CD14-positive monocyte (primary cell): Measurements from ENCODE around the gene ATP6V0E2. TPM values are rescaled to one million over a fixed set of nuclear protein-coding genes. Genes with fewer than 3 reads are reported as not detected.
"Not testable (repeated sequence)": the region's sequence is repeated elsewhere in the genome, so short reads cannot be mapped to it uniquely, and the experiment has no call there.

Source experiments
- DNase-seq, 3 donors: peaks; one replicate each; pipeline ENCODE4 v3.0.0-alpha.2; 2011 to 2022
- H2AFZ ChIP-seq: 2 replicates; pipeline ENCODE4 v1.6.0; 2012; ENCODE audit warnings: mild to moderate bottlenecking, low read depth, low read length, inconsistent platforms; ENCODE audit not compliant: insufficient read depth, poor library complexity, severe bottlenecking
- H3K27ac ChIP-seq, 2 donors: 1 replicate in 1 of 2; 2 replicates in 1 of 2; pipeline ENCODE4 v1.5.1; 2012 to 2013; ENCODE audit warnings: low read length in 2 of 2, control low read depth in 1 of 2, inconsistent platforms in 1 of 2, low read depth in 1 of 2, mild to moderate bottlenecking in 1 of 2
- H3K27me3 ChIP-seq, 2 donors: one replicate each; pipeline versions ENCODE4 v1.6.0 to v1.6.1; 2011 to 2013; ENCODE audit warnings: low read length in 2 of 2; ENCODE audit not compliant: control insufficient read depth in 2 of 2, insufficient read depth in 2 of 2
- H3K36me3 ChIP-seq, 2 donors: replicated peaks in 1 of 2; 1 replicate in 1 of 2; 2 replicates in 1 of 2; pipeline versions ENCODE4 v1.5.1 to v1.6.1; 2012 to 2013; ENCODE audit warnings: low read length in 2 of 2, control low read depth in 1 of 2, inconsistent platforms in 1 of 2, mild to moderate bottlenecking in 1 of 2; ENCODE audit not compliant: insufficient read depth in 2 of 2, control insufficient read depth in 1 of 2
- H3K4me1 ChIP-seq, 2 donors: 1 replicate in 1 of 2; 2 replicates in 1 of 2; pipeline versions ENCODE4 v1.5.1 to v1.6.1; 2012 to 2013; ENCODE audit warnings: low read length in 2 of 2, control low read depth in 1 of 2, inconsistent platforms in 1 of 2, mild to moderate bottlenecking in 1 of 2, moderate library complexity in 1 of 2; ENCODE audit not compliant: insufficient read depth in 2 of 2, control insufficient read depth in 1 of 2
- H3K4me2 ChIP-seq: replicated peaks from 2 replicates; pipeline ENCODE3; 2012; ENCODE audit warnings: low read length, moderate library complexity, mild to moderate bottlenecking; ENCODE audit not compliant: poor library complexity, severe bottlenecking; ENCODE audit errors: extremely low read depth
- H3K4me3 ChIP-seq, 3 experiments: fragments of 200-600 bp in 1 of 3; sonication (generic) in 1 of 3; replicated peaks in 1 of 3; 1 replicate in 2 of 3; 2 replicates in 1 of 3; pipeline ENCODE4 v1.5.1; 2011 to 2013; ENCODE audit warnings: low read length in 3 of 3, mild to moderate bottlenecking in 3 of 3, control low read depth in 2 of 3, low read depth in 2 of 3, inconsistent platforms in 1 of 3, moderate library complexity in 1 of 3
- H3K79me2 ChIP-seq: 2 replicates; pipeline ENCODE4 v1.6.0; 2012; ENCODE audit warnings: mild to moderate bottlenecking, control low read depth, inconsistent platforms, low read length, moderate library complexity; ENCODE audit not compliant: insufficient read depth
- H3K9ac ChIP-seq: 2 replicates; pipeline ENCODE4 v1.6.0; 2017; ENCODE audit warnings: low read length, mild to moderate bottlenecking; ENCODE audit not compliant: insufficient read depth, poor library complexity, severe bottlenecking
- H3K9me3 ChIP-seq, 2 donors: replicated peaks in 1 of 2; 1 replicate in 1 of 2; 2 replicates in 1 of 2; pipeline versions ENCODE4 v1.5.1 to v1.6.1; 2012 to 2013; ENCODE audit warnings: low read length in 2 of 2, control low read depth in 1 of 2; ENCODE audit not compliant: control insufficient read depth in 1 of 2, insufficient read depth in 1 of 2
- H4K20me1 ChIP-seq: 2 replicates; pipeline ENCODE4 v1.6.0; 2012; ENCODE audit warnings: mild to moderate bottlenecking, low read length, control low read depth, moderate library complexity; ENCODE audit not compliant: insufficient read depth
- H3K27ac Mint-ChIP-seq, 7 donors: one replicate each; pipeline ENCODE4 v1.8.0; 2020; ENCODE audit warnings: mild to moderate bottlenecking in 7 of 7, mixed read lengths in 7 of 7, moderate library complexity in 6 of 7, inconsistent platforms in 2 of 7
- H3K27me3 Mint-ChIP-seq, 3 donors: one replicate each; pipeline ENCODE4 v1.8.0; 2021 to 2022; ENCODE audit warnings: low read depth in 3 of 3, mild to moderate bottlenecking in 3 of 3, mixed read lengths in 3 of 3, moderate library complexity in 3 of 3, inconsistent platforms in 1 of 3
- H3K36me3 Mint-ChIP-seq, 2 donors: one replicate each; pipeline ENCODE4 v1.8.0; 2020; ENCODE audit warnings: mixed read lengths in 2 of 2, inconsistent platforms in 1 of 2, mild to moderate bottlenecking in 1 of 2
- H3K4me1 Mint-ChIP-seq: one replicate; pipeline ENCODE4 v1.8.0; 2020; ENCODE audit warnings: mild to moderate bottlenecking, mixed read lengths
- H3K4me3 Mint-ChIP-seq, 2 donors: one replicate each; pipeline ENCODE4 v1.8.0; 2020; ENCODE audit warnings: mild to moderate bottlenecking in 2 of 2, mixed read lengths in 2 of 2, moderate library complexity in 1 of 2
- H3K9me3 Mint-ChIP-seq, 7 donors: one replicate each; pipeline ENCODE4 v1.8.0; 2020 to 2022; ENCODE audit warnings: mixed read lengths in 7 of 7, mild to moderate bottlenecking in 6 of 7, moderate library complexity in 6 of 7, inconsistent platforms in 2 of 7
- WGBS: methylation state at CpG from one replicate; pipeline ENCODE4 v1.1.5; 2013; ENCODE audit warnings: missing lambda C conversion rate; ENCODE audit not compliant: insufficient coverage; 5-methylcytosine and 5-hydroxymethylcytosine counted together
- intact Hi-C, 2 donors: fragments of 100-400 bp; cut with micrococcal nuclease; formaldehyde crosslinking; loops; one replicate each; pipeline versions ENCODE4 v1.15.0 to v1.15.1; 2023
- polyA plus RNA-seq, 3 donors: library from polyadenylated mRNA; depleted of rRNA in 1 of 3; unstranded in 2 of 3; stranded (reverse) in 1 of 3; fragments of 300-500 nt in 2 of 3; fragments of >200 nt in 1 of 3; fragmentation: Illumina TruSeq in 2 of 3; gene quantifications; 1 replicate in 2 of 3; 2 replicates in 1 of 3; pipeline ENCODE4 v1.2.3, GENCODE V29; 2012 to 2021
- TF ChIP-seq, protein P1 (sequence below): fragments of 200-600 bp; IDR thresholded peaks from one replicate; pipeline ENCODE4 v1.8.0; 2022; ENCODE audit warnings: antibody characterized with exemption, mild to moderate bottlenecking

ATP6V0E2 gene
- polyA plus RNA-seq, 3 donors, result 4.4 to 13.3 (median 8.2) TPM

DNA sequence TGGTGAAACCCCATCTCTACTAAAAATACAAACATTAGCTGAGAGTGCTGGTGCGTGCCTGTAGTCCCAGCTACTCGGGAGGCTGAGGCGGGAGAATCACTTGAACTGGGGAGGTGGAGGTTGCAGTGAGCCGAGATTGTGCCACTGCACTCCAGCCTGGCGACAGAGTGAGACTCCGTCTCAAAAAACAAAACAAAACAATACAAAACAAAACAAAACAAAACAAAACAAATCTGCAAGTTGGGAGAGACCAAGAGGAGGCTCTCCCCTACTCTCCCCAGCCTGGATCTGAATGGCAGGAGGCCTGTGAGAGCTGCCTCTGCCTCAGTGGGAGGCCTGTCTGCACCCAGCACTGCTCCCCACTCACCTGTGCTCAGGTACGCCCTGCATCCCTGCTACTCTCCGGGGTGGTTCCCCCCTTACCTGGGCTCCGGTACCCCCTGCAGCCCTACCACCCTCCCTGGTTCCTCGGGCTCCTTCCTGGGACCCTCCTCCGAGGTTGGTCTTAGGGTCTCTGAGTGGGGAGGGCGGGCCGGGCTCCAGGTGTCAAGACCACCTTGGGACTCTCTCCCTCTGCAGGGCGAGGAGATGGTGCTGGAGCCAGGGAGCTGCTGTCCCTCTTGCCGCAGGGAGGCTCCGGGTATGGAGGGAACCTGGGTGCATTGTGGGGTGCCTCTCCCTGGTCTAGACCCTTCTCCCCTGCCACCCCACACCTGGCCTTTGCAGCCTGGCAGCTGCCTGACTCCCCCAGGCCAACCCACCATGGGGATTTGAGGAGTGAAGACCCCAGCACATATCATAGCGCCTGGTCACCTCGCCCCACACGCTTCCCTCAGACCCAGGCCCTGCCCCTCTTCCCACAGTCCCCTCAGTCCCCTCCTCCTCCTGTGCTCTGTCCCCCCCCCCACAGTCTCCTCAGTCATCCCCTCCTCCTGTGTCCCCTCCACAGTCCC is 45.1 kb upstream of the ATP6V0E2 start:
- H3K27ac Mint-ChIP-seq, result no peak overlapping the region
- Histone ChIP-seq H3K36me3 (no peaks in the 10 kb centered on the region), H4K20me1 (no peaks in the 10 kb centered on the region), H3K4me1 (no peaks in the 10 kb centered on the region), H3K9ac (no peak overlapping the region), H2AFZ (no peak overlapping the region), H3K4me2 (no peak overlapping the region), H3K9me3 (no peaks in the 10 kb centered on the region), H3K4me3 (no peak overlapping the region), H3K27ac (no peak overlapping the region), H3K27me3 (no peaks in the 10 kb centered on the region), H3K79me2 (no peaks in the 10 kb centered on the region)
- intact Hi-C loops, result no loop called here
- TF ChIP-seq, protein P1, sequence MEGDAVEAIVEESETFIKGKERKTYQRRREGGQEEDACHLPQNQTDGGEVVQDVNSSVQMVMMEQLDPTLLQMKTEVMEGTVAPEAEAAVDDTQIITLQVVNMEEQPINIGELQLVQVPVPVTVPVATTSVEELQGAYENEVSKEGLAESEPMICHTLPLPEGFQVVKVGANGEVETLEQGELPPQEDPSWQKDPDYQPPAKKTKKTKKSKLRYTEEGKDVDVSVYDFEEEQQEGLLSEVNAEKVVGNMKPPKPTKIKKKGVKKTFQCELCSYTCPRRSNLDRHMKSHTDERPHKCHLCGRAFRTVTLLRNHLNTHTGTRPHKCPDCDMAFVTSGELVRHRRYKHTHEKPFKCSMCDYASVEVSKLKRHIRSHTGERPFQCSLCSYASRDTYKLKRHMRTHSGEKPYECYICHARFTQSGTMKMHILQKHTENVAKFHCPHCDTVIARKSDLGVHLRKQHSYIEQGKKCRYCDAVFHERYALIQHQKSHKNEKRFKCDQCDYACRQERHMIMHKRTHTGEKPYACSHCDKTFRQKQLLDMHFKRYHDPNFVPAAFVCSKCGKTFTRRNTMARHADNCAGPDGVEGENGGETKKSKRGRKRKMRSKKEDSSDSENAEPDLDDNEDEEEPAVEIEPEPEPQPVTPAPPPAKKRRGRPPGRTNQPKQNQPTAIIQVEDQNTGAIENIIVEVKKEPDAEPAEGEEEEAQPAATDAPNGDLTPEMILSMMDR, result no peak
- peaks cover 3 to 8% (median 7%) of the 10 kb centered on the region in 3 donors for H3K27me3 Mint-ChIP-seq
- 97% methylated on average over 5 of the region's 19 CpGs for WGBS
- H3K9me3 Mint-ChIP-seq, result no peaks in the 10 kb centered on the region
- no peak for DNase-seq
- no peaks in the 10 kb centered on the region for H3K4me1 Mint-ChIP-seq
- H3K4me3 Mint-ChIP-seq, result no peak overlapping the region
- H3K36me3 Mint-ChIP-seq, result no peaks in the 10 kb centered on the region

DNA sequence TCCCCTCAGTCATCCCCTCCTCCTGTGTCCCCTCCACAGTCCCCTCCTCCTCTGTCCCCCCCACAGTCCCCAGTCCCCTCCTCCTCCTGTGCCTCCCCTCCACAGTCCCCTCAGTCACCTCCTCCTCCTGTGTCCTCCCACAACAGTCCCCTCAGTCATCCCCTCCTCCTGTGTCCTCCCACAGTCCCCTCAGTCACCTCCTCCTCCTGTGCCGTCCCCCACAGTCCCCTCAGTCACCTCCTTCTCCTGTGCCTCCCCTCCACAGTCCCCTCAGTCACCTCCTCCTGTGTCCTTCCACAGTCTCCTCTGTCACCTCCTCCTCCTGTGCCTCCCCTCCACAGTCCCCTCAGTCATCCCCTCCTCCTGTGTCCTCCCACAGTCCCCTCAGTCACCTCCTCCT is 43.2 kb upstream of the ATP6V0E2 start:
- H3K27ac Mint-ChIP-seq, H3K9me3 Mint-ChIP-seq, H3K27me3 ChIP-seq, H3K36me3 ChIP-seq, H3K4me1 Mint-ChIP-seq, DNase-seq, H3K36me3 Mint-ChIP-seq, H3K4me3 Mint-ChIP-seq, H3K27ac ChIP-seq, intact Hi-C loops, H3K27me3 Mint-ChIP-seq, H3K9ac ChIP-seq, H3K9me3 ChIP-seq, H3K4me2 ChIP-seq, H4K20me1 ChIP-seq, H3K4me3 ChIP-seq, H3K79me2 ChIP-seq, H3K4me1 ChIP-seq, H2AFZ ChIP-seq: not testable (repeated sequence)
- WGBS, result 100% methylated on average over 1 of the region's 1 CpG
